HG02588 (cell line): ENCODE results near the gene MACROD2.
A peak's percentile ranks its signal among the peaks of the same experiment; 100 is the strongest.

Experiments
- ATAC-seq: cut with Tn5 transposase; IDR thresholded peaks from one replicate; pipeline ENCODE4 v1.9.1; 2021; ENCODE audit warnings: mild to moderate bottlenecking, moderate library complexity; ENCODE audit not compliant: unreplicated experiment

MACROD2 gene

GRCh38 chr20:14782731-14783130, 787.4 kb downstream of the MACROD2 start:
- no peak for ATAC-seq

- no peak for ATAC-seq
Measured at GRCh38 chr20:14783766-14784165, 788.5 kb downstream of the MACROD2 start.

DNA sequence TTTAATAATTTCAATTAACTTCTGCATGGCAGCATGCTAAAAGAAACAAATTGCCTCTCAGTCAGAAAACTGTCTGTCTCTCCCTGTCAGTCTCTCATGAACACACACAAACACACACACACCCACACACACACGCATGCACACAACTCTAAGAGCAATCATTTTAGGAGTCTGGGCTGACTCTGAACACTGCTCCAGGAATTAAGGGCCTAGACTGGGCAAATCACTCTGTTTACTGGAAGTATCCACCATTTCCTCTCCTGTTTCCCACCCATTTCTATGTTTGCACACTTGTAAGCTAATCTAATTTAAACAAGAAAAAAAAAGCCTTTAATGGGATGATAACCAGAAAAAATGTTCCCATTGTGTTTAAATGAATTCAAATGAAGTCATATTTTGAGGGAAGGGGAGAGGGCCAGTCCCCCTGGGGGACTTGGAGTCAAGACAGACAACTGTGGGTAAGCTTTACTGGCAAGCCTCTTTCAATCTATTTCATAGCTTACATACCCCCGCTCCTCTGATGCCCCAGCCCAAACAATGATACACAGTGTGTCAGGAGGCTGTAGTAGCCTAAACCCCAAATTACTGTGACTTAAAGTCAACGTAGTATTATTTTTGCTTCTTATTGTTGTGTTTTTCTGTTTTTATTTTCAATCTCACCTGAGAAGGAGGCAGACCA, 789.9 kb downstream of the MACROD2 start:
- no peak for ATAC-seq

GRCh38 chr20:14790190-14790589, 794.9 kb downstream of the MACROD2 start:
- no peak for ATAC-seq

GRCh38 chr20:14790771-14791620, 795.7 kb downstream of the MACROD2 start:
- ATAC-seq, result no peak

DNA sequence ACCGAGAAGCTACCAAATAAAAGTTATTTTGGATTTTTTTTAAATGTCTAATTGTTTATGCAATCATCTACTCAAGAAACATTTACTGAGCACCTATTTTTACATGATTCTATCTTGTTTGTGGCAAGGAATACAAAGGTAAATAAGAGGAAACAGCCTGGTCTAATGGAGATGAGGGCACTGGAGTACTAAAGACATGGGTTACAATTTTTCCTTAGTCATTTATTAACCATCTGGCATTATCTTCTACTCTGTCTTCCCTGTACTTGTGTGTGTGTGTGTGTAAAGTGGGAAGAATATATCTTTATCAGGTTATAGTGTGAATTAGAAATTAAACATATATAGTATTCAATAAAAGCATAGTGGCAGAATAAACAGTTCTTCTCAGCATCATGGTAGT, 797.6 kb downstream of the MACROD2 start:
- no peak for ATAC-seq

DNA sequence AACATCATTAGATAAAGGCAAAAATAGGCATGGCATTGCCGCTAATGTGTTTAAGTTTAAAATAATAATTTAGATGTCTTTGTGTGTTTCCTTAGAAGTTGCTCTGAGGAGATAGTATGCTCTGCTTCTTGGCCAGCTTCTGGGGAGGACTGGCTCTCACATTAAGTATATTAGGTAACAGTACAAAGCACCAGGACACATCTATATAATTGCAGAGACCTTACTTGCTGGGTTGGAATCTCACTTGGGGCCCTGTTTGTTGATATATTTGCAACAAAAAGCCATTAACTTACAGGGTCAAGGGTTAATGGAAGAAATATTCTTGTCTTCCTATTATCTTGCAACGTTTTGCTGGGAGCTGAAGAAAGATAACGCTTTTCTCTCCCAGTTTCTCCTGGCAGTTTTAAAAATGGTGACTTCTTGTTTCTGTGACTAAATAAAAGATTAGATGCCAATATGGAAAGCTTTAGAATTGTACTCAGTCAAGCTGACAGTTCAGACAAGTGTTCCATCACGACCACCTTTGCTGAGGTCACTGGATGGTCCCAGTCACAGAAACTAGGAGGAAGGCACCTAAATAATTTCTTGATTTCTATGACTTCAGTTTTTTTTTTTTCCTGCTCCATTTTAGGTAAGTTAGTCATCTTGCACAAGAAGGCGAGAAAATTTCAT, 804.4 kb downstream of the MACROD2 start:
- no peak for ATAC-seq

GRCh38 chr20:14800707-14801425, 805.5 kb downstream of the MACROD2 start:
- ATAC-seq, result no peak

- ATAC-seq, result no peak
Measured at GRCh38 chr20:14801591-14802325, 806.4 kb downstream of the MACROD2 start.

GRCh38 chr20:14807224-14807623, 811.9 kb downstream of the MACROD2 start:
- ATAC-seq, result no peak

DNA sequence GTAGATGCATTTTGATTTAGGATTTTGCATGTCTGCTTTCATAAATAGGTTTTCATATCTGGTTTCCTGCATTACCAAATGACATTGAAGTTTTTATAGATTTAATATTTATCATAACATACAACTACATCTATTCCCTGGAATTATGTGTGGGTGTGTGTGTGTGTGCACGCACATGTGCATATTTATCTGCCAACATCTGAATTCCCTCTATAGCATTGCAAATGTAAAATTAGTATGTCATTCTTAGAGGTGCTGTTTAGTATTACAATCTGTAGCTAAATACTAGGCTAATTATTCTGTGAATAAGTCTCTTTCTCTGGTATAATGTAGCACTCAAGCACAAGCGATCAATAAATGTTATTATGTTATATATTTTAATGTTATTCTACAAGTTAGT, 820.0 kb downstream of the MACROD2 start:
- ATAC-seq, result no peak

DNA sequence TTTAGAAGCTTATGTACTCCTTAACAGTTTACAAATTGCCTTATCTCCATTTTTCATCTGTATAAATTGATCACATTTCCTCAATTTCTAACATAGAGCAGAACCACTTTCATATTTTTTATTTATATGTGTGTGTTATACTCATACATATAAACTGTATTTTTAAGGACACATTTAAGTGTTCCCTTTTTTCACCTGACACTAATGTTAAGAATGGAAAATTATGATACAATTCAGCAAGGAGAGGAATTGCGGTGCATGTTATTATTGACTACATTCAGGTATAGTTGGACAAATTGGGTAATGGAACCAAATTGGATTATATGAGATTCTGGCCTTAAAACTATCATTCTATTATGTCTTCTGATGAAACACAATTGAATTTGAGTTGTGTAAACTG, 821.2 kb downstream of the MACROD2 start:
- ATAC-seq, result no peak

DNA sequence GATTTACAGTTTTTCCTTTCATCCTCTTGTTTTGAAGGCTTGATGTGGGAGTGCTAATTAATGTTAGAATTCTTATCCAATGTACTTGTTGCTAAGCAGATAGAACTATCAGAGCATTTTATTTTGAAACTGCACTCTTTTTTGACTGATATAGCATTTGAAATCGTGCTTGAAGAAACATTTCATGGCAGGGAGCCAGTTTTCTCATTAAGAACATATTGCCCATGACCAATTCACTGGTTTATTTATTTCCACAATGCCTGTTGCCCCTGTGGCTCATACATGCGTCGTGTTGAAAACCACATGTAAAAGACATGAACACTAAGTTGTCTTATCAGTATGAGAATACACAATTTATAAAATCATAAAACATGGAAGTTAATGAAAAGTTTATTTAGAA, 821.8 kb downstream of the MACROD2 start:
- no peak for ATAC-seq

DNA sequence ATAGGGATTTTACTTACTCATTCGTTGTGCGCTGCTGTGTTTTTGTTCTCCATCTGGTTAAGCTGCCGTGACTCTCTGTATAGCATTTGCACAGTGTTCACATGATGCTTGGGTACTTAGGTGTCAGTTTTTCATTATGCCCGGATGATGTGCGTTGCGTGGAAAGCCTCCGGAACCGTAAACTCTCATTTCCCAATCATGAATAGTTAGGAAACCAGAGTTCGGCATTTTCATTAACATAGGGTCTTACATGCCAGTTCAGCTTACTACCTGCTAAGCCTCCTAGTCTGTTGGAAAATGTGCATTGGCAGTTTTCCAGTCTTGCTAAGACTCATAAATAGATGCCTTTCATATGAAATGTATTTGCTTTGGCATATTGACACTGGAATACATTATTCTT, 825.5 kb downstream of the MACROD2 start:
- ATAC-seq, result no peak

DNA sequence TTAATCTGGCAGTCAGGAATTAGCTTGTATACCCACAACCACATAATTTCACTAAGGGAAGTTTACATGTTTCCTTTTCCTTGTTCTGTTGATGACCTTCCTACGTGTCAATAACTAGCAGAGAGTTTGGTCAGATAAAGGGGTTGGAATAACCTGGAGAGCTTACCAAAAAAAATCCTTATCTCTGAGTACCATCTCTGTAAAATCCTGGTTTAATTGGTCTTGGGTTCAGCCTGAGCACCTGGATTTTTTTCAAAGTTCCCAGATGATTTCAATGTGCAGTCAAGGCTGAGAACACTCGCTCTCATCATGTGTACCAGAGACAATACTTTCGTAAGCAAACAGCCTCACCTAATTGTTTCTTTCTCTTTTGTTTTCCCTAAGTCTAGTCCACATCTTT, 825.9 kb downstream of the MACROD2 start:
- ATAC-seq, result no peak

DNA sequence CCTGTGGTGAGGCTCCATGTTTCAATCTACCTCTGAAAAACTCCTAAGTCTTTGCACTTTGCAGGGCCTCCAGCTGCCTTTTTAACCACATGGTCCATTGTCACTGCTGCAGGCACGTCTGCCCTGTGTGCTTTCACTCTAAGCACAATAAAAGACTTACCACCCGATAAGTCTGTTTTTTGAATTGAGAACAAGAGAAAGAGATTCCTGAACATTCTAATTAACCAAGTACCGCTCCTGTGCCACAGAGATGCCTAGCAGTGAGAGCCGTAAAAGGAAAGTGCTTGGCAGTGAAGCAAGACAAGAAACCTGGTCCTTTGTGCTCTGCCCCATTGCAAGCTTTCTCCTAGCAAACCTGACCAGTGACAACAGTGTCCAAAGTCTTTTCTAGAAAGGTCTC, 829.7 kb downstream of the MACROD2 start:
- ATAC-seq, result no peak

DNA sequence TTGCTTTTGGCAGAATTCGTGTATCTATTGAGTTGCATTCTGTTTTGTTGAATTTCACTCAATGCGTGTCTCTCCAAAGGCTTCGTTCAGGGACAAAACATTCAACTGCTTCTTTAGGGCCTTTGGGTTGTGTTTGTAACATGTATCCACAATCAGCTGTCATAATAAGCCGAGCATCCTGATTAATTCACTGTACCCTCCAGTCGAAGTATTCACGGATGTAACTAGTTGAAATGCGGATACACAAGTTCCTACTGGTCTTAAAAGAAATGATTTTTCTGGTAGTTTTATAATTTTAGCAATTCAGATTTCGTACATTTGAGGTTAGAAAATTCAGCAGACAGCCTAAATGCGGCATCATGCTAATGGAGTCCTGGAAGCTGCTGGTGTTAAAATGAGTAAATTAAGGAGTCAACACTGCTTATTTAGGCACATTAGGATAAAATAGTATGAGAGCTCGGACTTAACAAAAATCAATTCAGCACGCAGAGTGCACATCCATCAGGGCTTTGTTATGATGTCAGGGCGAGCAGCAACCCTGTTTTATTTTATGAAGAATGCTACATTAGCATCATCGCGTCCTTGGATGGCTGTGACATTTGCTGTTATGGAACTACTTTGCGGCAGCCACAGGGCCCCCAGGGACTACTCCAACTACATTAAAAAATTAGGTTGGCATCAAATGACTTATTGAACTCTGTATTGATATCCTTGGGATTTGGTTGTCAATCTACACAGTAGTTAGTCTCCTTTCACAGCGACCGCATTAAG, 831.4 kb downstream of the MACROD2 start:
- no peak for ATAC-seq

GRCh38 chr20:14828459-14828858, 833.1 kb downstream of the MACROD2 start:
- no peak for ATAC-seq

DNA sequence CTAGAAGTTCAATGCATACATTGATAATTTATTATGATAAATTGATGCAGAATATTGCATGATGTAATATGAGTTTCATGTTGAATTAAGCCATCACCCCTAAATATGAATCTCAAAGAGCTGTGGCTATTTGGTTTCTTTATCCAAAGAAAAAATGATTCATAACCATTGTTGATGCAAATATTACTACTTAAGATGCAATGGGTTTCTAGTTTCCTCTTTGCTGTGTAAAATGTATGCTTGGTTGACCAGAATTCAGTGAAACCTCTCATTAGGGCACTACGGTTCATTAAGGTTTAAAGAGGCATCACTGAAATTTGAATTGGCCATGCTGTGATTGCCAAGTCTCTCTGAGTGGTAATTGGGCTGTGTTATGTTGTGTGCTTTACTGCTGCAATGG, 834.6 kb downstream of the MACROD2 start:
- ATAC-seq, result peak; percentile 43

DNA sequence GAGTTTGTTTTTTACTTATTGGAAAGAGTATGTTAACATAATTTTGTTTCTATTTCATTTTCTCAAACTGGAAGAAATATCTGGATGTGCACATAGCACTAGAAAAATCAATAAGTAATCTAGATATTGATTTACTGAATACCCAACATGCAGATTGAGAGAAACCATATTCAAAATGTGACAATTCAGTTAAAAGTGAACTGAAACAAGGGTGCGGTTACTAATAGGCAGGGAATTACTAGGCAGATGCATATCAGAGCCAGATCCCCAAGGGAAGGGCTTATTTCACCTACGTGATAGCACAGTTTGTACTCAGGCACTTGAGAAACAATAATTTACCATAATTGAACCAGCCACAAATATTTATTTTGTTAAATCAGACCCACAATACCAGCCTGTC, 835.1 kb downstream of the MACROD2 start:
- ATAC-seq, result peak; percentile 74
